CD14-positive monocyte (primary cell): ENCODE data around the gene STX18. TPM values are rescaled to one million over a fixed set of nuclear protein-coding genes. Genes with fewer than 3 reads are reported as not detected.
"Not testable (repeated sequence)": the region's sequence is repeated elsewhere in the genome, so short reads cannot be mapped to it uniquely, and the experiment has no call there.

Source experiments
- DNase-seq, 3 donors: peaks; one replicate each; pipeline ENCODE4 v3.0.0-alpha.2; 2011 to 2022
- H2AFZ ChIP-seq: 2 replicates; pipeline ENCODE4 v1.6.0; 2012; ENCODE audit warnings: mild to moderate bottlenecking, low read depth, low read length, inconsistent platforms; ENCODE audit not compliant: insufficient read depth, poor library complexity, severe bottlenecking
- H3K27ac ChIP-seq, 2 donors: 1 replicate in 1 of 2; 2 replicates in 1 of 2; pipeline ENCODE4 v1.5.1; 2012 to 2013; ENCODE audit warnings: low read length in 2 of 2, control low read depth in 1 of 2, inconsistent platforms in 1 of 2, low read depth in 1 of 2, mild to moderate bottlenecking in 1 of 2
- H3K27me3 ChIP-seq, 2 donors: one replicate each; pipeline versions ENCODE4 v1.6.0 to v1.6.1; 2011 to 2013; ENCODE audit warnings: low read length in 2 of 2; ENCODE audit not compliant: control insufficient read depth in 2 of 2, insufficient read depth in 2 of 2
- H3K36me3 ChIP-seq, 2 donors: replicated peaks in 1 of 2; 1 replicate in 1 of 2; 2 replicates in 1 of 2; pipeline versions ENCODE4 v1.5.1 to v1.6.1; 2012 to 2013; ENCODE audit warnings: low read length in 2 of 2, control low read depth in 1 of 2, inconsistent platforms in 1 of 2, mild to moderate bottlenecking in 1 of 2; ENCODE audit not compliant: insufficient read depth in 2 of 2, control insufficient read depth in 1 of 2
- H3K4me1 ChIP-seq, 2 donors: 1 replicate in 1 of 2; 2 replicates in 1 of 2; pipeline versions ENCODE4 v1.5.1 to v1.6.1; 2012 to 2013; ENCODE audit warnings: low read length in 2 of 2, control low read depth in 1 of 2, inconsistent platforms in 1 of 2, mild to moderate bottlenecking in 1 of 2, moderate library complexity in 1 of 2; ENCODE audit not compliant: insufficient read depth in 2 of 2, control insufficient read depth in 1 of 2
- H3K4me2 ChIP-seq: replicated peaks from 2 replicates; pipeline ENCODE3; 2012; ENCODE audit warnings: low read length, moderate library complexity, mild to moderate bottlenecking; ENCODE audit not compliant: poor library complexity, severe bottlenecking; ENCODE audit errors: extremely low read depth
- H3K4me3 ChIP-seq, 3 experiments: fragments of 200-600 bp in 1 of 3; sonication (generic) in 1 of 3; replicated peaks in 1 of 3; 1 replicate in 2 of 3; 2 replicates in 1 of 3; pipeline ENCODE4 v1.5.1; 2011 to 2013; ENCODE audit warnings: low read length in 3 of 3, mild to moderate bottlenecking in 3 of 3, control low read depth in 2 of 3, low read depth in 2 of 3, inconsistent platforms in 1 of 3, moderate library complexity in 1 of 3
- H3K79me2 ChIP-seq: 2 replicates; pipeline ENCODE4 v1.6.0; 2012; ENCODE audit warnings: mild to moderate bottlenecking, control low read depth, inconsistent platforms, low read length, moderate library complexity; ENCODE audit not compliant: insufficient read depth
- H3K9ac ChIP-seq: 2 replicates; pipeline ENCODE4 v1.6.0; 2017; ENCODE audit warnings: low read length, mild to moderate bottlenecking; ENCODE audit not compliant: insufficient read depth, poor library complexity, severe bottlenecking
- H3K9me3 ChIP-seq, 2 donors: replicated peaks in 1 of 2; 1 replicate in 1 of 2; 2 replicates in 1 of 2; pipeline versions ENCODE4 v1.5.1 to v1.6.1; 2012 to 2013; ENCODE audit warnings: low read length in 2 of 2, control low read depth in 1 of 2; ENCODE audit not compliant: control insufficient read depth in 1 of 2, insufficient read depth in 1 of 2
- H4K20me1 ChIP-seq: 2 replicates; pipeline ENCODE4 v1.6.0; 2012; ENCODE audit warnings: mild to moderate bottlenecking, low read length, control low read depth, moderate library complexity; ENCODE audit not compliant: insufficient read depth
- H3K27ac Mint-ChIP-seq, 7 donors: one replicate each; pipeline ENCODE4 v1.8.0; 2020; ENCODE audit warnings: mild to moderate bottlenecking in 7 of 7, mixed read lengths in 7 of 7, moderate library complexity in 6 of 7, inconsistent platforms in 2 of 7
- H3K27me3 Mint-ChIP-seq, 3 donors: one replicate each; pipeline ENCODE4 v1.8.0; 2021 to 2022; ENCODE audit warnings: low read depth in 3 of 3, mild to moderate bottlenecking in 3 of 3, mixed read lengths in 3 of 3, moderate library complexity in 3 of 3, inconsistent platforms in 1 of 3
- H3K36me3 Mint-ChIP-seq, 2 donors: one replicate each; pipeline ENCODE4 v1.8.0; 2020; ENCODE audit warnings: mixed read lengths in 2 of 2, inconsistent platforms in 1 of 2, mild to moderate bottlenecking in 1 of 2
- H3K4me1 Mint-ChIP-seq: one replicate; pipeline ENCODE4 v1.8.0; 2020; ENCODE audit warnings: mild to moderate bottlenecking, mixed read lengths
- H3K4me3 Mint-ChIP-seq, 2 donors: one replicate each; pipeline ENCODE4 v1.8.0; 2020; ENCODE audit warnings: mild to moderate bottlenecking in 2 of 2, mixed read lengths in 2 of 2, moderate library complexity in 1 of 2
- H3K9me3 Mint-ChIP-seq, 7 donors: one replicate each; pipeline ENCODE4 v1.8.0; 2020 to 2022; ENCODE audit warnings: mixed read lengths in 7 of 7, mild to moderate bottlenecking in 6 of 7, moderate library complexity in 6 of 7, inconsistent platforms in 2 of 7
- CTCF ChIP-seq: fragments of 200-600 bp; IDR thresholded peaks from one replicate; pipeline ENCODE4 v1.8.0; 2022; ENCODE audit warnings: antibody characterized with exemption, mild to moderate bottlenecking
- WGBS: methylation state at CpG from one replicate; pipeline ENCODE4 v1.1.5; 2013; ENCODE audit warnings: missing lambda C conversion rate; ENCODE audit not compliant: insufficient coverage; 5-methylcytosine and 5-hydroxymethylcytosine counted together
- intact Hi-C, 2 donors: fragments of 100-400 bp; cut with micrococcal nuclease; formaldehyde crosslinking; loops; one replicate each; pipeline versions ENCODE4 v1.15.0 to v1.15.1; 2023
- polyA plus RNA-seq, 3 donors: library from polyadenylated mRNA; depleted of rRNA in 1 of 3; unstranded in 2 of 3; stranded (reverse) in 1 of 3; fragments of 300-500 nt in 2 of 3; fragments of >200 nt in 1 of 3; fragmentation: Illumina TruSeq in 2 of 3; gene quantifications; 1 replicate in 2 of 3; 2 replicates in 1 of 3; pipeline ENCODE4 v1.2.3, GENCODE V29; 2012 to 2021

Gene STX18
- polyA plus RNA-seq, 3 donors, result 19.0 to 24.1 (median 19.6) TPM

- H3K4me3 Mint-ChIP-seq, result no peak overlapping the region
- Histone ChIP-seq H3K36me3 (peaks cover 0 to 21% of the 10 kb centered on the region in 2 donors), H3K4me1 (peaks cover 2 to 5% of the 10 kb centered on the region in 2 donors), H3K27me3 (no peaks in the 10 kb centered on the region), H3K9ac (no peak overlapping the region), H3K27ac (no peak overlapping the region), H3K9me3 (no peaks in the 10 kb centered on the region), H3K4me3 (no peak overlapping the region), H3K79me2 (peaks cover 39% of the 10 kb centered on the region), H3K4me2 (no peak overlapping the region), H4K20me1 (peaks cover 43% of the 10 kb centered on the region), H2AFZ (no peak overlapping the region)
- no peak overlapping the region for H3K27ac Mint-ChIP-seq
- intact Hi-C loops, result loop anchor here in 1 of 2 donors (5.0 kb wide), 1 partner anchor 150 kb away; no protein-coding TSS in a partner anchor
- peaks cover 0 to 1% (median 0%) of the 10 kb centered on the region in 3 donors for H3K27me3 Mint-ChIP-seq
- peaks cover 15% of the 10 kb centered on the region for H3K4me1 Mint-ChIP-seq
- H3K9me3 Mint-ChIP-seq, result no peaks in the 10 kb centered on the region
- 98% methylated on average over 11 of the region's 14 CpGs for WGBS
- no peak for TF ChIP-seq CTCF
- no peak for DNase-seq
- peaks cover 31 to 32% of the 10 kb centered on the region in 2 donors for H3K36me3 Mint-ChIP-seq
Measured at GRCh38 chr4:4507403-4507802, 34.4 kb downstream of the STX18 start.

GRCh38 chr4:4506961-4507360 is 34.9 kb downstream of the STX18 start:
- 100% methylated on average over 3 of the region's 5 CpGs for WGBS
- no peaks in the 10 kb centered on the region for H3K9me3 Mint-ChIP-seq

GRCh38 chr4:4505211-4505610 is 36.6 kb downstream of the STX18 start:
- H3K27me3 Mint-ChIP-seq, H3K4me2 ChIP-seq, H2AFZ ChIP-seq, H3K27ac ChIP-seq, DNase-seq, H3K9me3 ChIP-seq, H3K27ac Mint-ChIP-seq, H3K9me3 Mint-ChIP-seq, H3K9ac ChIP-seq, H3K27me3 ChIP-seq, H3K4me3 Mint-ChIP-seq, H3K4me1 ChIP-seq, H3K4me3 ChIP-seq: not testable (repeated sequence)
- intact Hi-C loops, result loop anchor here in 1 of 2 donors (5.0 kb wide), 1 partner anchor 152 kb away; no protein-coding TSS in a partner anchor
- peaks cover 0 to 21% of the 10 kb centered on the region in 2 donors for H3K36me3 ChIP-seq
- H3K4me1 Mint-ChIP-seq, result peaks cover 19% of the 10 kb centered on the region
- WGBS, result 100% methylated on average over 6 of the region's 9 CpGs
- peaks cover 50% of the 10 kb centered on the region for H4K20me1 ChIP-seq
- peaks cover 21% of the 10 kb centered on the region for H3K79me2 ChIP-seq
- peaks cover 25 to 27% of the 10 kb centered on the region in 2 donors for H3K36me3 Mint-ChIP-seq

More at GRCh38 chr4:4506961-4507360, 34.9 kb downstream of the STX18 start:
- Mint-ChIP-seq H3K27me3 (peaks cover 0 to 1% (median 0%) of the 10 kb centered on the region in 3 donors), H3K27ac (no peak overlapping the region), H3K4me1 (peaks cover 15% of the 10 kb centered on the region), H3K36me3 (peaks cover 31 to 32% of the 10 kb centered on the region in 2 donors), H3K4me3 (no peak overlapping the region)
- H3K4me1 ChIP-seq, result peaks cover 2 to 5% of the 10 kb centered on the region in 2 donors
- TF ChIP-seq CTCF, result no peak
- no peak overlapping the region for H2AFZ ChIP-seq
- H3K4me3 ChIP-seq, result no peak overlapping the region
- peaks cover 35% of the 10 kb centered on the region for H3K79me2 ChIP-seq
- no peaks in the 10 kb centered on the region for H3K9me3 ChIP-seq
- peaks cover 43% of the 10 kb centered on the region for H4K20me1 ChIP-seq
- peaks cover 0 to 21% of the 10 kb centered on the region in 2 donors for H3K36me3 ChIP-seq
- H3K27me3 ChIP-seq, result no peaks in the 10 kb centered on the region
- no peak for DNase-seq
- H3K9ac ChIP-seq, result no peak overlapping the region
- no peak overlapping the region for H3K4me2 ChIP-seq
- intact Hi-C loops, result loop anchor here in 1 of 2 donors (5.0 kb wide), 1 partner anchor 150 kb away; no protein-coding TSS in a partner anchor
- no peak overlapping the region for H3K27ac ChIP-seq
